HG03039 (cell line): ENCODE data around the gene ALPI.

ENCODE experiments used
- ATAC-seq: cut with Tn5 transposase; IDR thresholded peaks from one replicate; pipeline ENCODE4 v1.9.1; 2021; ENCODE audit warnings: mild to moderate bottlenecking, moderate library complexity; ENCODE audit not compliant: unreplicated experiment

The ALPI gene

DNA sequence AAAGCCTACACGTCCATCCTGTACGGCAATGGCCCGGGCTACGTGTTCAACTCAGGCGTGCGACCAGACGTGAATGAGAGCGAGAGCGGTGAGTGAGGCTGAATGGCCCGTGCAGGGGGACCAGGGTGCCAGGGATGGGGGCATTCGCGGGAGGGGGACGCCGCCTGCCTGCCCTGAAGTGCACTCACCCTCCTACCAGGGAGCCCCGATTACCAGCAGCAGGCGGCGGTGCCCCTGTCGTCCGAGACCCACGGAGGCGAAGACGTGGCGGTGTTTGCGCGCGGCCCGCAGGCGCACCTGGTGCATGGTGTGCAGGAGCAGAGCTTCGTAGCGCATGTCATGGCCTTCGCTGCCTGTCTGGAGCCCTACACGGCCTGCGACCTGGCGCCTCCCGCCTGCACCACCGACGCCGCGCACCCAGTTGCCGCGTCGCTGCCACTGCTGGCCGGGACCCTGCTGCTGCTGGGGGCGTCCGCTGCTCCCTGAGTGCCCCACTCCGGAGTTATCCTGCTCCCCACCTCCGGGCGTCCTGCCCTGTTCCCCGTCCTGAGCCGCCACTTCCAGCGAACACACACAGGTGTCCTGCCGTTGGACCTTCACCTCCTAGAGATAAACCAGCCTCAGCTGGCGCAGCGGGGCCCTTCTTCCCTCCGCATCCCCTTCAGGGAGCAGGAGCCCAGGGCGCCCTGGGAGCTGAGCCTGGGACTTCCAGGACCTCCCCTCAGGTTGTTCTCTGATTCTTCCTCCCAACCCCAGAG lies 2.9 kb downstream of the ALPI start:
- no peak for ATAC-seq

DNA sequence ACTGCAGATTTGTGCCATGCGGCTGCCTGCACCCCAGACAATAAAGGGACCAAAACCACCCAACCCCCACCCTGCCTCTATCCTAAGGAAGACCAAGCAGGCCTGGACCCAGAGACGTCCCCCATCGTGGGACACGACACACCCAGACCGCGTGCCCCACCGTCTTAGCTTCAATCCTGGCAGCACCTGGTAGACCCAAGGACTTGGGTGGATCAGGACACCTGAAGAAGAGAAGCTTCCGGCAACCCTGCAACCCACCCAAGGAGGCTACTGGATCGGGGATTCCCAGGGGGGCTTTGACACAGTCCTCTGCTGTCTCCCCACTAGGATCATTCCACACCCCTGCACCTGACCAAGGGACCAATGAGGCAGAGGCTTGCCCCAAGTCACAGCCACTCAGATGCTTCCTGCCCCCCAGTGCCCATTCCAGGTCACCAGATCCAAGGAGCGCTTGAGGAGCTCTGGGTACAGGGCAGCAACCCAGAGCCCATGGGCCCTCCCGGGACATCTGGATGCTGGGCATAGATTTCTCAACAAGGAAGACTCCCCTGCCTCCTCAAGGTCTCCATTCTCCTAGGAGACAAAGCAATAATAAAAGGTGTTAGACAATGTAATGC lies 3.6 kb downstream of the ALPI start:
- no peak for ATAC-seq

DNA sequence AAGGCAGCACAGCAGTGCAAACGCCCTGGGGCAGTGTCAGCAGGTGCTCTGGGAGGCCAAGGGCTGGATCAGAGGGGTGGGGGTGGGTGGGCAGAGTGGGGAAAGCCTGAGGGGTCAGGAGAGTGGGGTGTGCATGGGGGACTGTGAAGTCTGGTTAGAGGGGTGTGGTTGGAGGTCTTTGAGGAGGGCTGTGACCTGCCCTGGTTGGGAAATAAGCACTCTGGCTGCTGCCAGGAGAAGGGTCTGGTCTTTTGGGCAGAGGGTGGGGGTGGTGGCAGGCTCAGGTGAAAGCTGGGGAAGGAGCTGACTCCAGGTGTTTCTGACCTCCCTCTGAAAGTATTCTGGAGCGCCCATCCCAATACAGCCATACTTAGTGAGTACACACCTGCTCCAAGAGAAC lies 4.2 kb downstream of the ALPI start:
- no peak for ATAC-seq

DNA sequence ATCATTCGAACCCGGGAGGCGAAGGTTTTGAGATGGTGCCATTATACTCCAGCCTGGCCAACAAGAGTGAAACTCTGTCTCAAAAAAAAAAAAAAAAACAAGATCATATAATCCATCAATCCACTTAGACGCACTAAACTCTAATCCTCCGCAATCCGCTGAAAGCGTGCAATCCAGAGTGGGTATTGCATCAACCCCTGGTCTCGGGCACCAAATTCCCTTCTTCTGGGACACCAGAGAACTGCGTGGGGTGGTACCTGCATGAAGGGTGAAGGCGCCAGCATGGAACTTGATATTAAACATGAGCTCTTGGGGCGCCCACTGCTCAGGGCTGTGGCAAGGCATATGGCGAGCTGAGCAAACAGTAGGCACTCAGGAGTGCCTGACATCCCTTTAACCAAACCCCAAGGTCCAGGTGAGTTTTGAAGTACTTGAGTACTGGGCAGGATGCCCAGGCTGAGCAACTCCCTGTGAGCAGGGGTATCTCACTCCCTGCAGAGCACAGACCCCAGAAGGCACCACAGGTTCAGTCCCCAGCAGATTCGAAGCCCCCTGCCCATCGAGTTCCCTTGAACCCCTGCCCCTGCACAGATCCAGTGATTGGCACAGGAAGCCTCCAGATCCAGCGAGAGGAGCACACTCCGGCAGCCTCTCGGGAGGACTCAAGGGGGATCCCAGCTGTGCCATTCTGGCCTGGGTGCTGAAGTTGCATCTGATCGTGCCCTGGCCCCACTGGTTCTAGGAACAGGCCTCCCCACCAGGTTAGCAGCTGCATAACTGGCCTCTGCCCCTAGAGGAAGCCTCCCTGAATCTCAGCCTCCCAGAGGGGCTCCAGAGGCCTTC lies 8.0 kb downstream of the ALPI start:
- ATAC-seq: no peak

DNA sequence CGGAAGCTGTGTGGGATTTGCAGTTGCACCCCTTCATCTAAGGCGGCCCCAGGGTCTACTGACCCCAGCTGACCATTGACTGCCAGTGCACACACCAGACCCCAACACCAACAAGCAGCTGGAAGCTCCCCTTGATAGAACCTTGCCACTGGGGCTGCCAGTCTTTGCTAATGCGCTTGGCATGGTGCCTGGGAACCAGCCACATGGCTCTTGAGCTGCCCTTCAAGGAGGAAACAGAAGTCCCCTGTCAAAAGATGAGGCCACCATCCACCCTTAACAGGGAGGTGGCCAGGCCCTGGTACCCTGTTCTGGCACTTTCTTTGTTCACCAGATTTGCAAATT lies 8.6 kb downstream of the ALPI start:
- no peak for ATAC-seq

DNA sequence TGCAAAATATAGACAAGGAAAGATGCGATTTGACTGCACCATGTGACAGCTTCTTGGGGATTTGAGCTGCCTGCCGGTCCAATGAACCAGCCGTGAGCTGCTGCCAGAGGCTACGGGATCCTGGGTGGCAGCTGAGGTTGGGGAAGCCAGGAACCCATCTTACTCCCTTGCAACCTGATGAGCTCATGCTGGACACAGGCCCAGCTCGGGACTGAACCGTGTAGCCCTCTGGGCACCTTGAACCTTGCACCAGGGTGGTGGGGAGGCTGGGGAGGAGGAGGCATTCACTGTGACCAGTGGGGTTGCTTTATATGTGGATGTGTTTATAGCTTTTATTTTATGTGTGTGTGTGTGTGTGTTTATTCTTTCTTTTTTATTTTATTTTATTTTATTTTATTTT lies 9.1 kb downstream of the ALPI start:
- no peak for ATAC-seq

DNA sequence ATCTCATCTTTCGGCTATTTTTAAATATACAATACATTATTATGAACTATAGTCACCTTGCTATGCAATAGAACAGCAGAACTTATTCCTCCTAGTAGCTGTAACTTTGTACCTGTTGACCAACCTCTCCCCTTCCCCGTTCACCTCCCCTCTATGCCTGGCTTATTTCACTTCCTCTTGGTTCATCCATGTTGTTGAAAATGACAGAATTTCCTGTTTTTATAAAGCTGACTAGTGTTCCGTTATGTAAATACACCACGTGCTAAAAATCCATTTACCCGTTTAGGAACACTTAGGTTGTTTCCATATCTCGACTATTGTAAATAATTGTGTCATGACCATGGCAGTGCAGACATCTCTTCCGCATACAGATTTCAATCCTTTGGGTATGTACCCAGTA lies 10.3 kb downstream of the ALPI start:
- no peak for ATAC-seq

DNA sequence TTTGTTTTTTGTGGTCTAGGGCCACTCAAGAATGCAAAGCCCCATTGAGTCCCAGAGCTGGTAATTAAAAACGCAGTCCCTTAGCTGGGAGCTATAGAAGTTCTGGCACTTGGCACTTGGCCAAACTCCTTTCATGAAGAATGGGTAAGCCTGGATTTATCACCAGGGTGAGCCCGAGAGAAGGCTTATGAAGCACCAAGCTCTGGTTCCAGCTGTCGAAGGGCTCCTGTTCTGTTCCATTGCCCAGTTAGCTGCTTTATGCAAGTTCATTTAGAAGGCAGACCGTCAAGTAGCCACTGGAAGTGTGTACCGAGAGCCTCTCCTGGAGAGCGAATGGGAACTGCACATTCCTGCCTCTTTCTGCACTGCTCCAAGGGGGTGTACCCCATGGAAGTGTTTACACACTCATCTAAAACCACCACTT lies 17.5 kb downstream of the ALPI start:
- ATAC-seq: no peak

DNA sequence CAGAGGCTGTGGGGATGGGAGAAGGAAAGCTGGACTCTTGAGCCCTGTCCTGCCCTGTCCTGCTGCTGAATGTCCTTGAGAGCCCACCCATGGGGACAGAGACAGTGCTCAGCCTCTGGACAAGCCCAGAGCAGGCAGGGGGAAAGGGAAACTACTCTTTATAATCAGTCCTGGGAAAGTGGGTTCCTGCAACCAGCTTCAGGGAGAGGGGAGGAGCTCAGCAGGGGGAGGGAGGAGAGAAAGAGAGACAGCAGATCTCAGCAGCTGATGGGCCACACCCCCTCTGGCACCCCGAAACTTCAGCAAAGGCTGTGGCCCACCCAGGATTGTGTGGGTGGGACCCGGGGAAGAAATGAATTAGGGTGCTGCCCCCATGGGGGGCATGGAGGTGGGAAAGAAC lies 20.1 kb downstream of the ALPI start:
- no peak for ATAC-seq

DNA sequence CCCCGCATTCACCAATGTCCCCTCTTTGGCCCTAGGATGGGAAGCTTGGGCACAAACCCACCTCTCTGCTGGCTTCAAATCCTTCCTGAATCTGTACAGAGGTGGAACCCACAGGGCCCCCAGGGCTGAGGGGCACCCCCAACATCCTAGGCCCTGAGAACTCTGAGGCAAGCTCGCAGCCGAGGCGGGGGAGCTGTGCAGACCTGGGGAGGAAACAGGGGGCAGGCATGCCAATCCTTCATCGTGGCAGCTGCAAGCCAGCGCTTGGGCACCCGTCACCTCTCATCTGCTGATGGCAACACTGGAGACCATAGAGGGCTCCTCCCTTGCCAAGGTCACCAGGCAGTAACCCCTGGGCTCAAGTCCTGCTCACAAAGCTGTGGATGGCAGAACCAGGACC lies 20.8 kb downstream of the ALPI start:
- ATAC-seq: no peak

DNA sequence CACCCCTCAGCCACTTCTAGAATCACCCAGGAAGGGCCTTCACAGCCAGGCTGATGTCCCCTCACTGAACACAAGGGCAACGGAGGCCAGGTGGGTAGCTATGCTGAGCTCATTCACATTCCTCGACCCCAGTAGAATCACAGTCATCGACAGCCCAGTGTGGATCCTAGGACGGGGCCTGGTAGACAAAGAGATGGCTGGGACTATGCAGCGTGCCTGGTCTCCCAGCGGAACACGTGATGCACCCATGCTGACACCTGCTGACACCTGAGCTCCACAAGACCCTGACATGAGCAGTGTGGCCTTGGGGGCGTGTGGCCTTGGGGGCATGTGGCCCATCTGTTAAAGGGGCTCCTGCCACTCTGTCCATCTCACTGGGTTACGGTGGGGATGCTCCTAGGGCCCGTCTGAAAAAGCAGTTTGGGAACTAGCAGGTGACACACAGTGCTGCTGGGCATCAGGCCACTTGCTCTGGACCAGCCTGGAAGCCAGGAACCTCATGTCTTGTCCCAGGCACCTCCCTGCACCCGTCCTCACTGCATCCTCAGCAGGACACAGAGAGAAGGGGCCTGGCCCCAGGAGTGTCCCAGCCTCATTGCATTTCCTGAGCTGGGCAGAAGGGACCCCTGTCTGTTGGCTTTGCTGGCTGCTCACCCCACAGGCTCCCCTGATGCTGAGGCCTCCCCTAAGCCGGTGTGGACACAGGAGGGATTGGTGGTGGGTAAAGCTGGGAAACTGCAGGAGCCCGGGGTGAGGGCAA lies 22.0 kb downstream of the ALPI start:
- no peak for ATAC-seq

DNA sequence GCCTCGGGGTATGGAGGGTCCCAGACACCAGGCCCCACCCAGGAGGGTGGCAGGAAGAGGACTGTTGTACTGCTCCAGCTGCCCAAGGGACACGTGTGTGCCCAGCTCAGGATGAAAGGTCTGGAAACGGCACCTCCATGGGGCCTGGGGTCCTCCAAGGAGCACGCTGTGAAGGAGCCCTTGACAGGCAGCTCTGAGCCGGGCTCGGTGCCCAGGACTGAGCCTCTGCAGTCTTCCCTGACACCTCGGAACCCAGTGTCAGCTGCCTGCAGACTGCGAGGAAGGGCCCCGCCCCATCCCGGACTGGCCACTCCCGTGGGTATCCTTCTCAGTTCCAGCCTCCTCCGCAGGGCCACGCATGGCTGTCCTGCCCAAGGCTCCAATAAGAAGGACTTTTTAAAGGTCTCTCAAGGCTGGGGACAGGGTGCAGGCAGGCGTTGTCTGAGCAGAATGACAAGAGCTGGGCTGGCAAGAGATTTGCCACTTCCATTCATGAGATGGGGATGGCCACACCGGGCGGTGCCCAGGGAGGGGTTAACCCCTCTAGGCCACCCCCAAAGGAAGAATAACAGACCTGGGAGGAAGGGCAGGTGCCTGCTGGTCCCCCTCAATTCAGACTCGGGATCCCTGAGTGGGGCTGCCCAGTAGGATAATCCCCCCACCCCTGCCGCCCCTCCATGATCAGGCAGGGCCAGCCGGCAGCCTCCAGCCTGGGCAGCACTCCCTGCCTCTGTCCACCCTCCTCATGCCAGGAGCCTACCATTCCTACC lies 22.8 kb downstream of the ALPI start:
- no peak for ATAC-seq

DNA sequence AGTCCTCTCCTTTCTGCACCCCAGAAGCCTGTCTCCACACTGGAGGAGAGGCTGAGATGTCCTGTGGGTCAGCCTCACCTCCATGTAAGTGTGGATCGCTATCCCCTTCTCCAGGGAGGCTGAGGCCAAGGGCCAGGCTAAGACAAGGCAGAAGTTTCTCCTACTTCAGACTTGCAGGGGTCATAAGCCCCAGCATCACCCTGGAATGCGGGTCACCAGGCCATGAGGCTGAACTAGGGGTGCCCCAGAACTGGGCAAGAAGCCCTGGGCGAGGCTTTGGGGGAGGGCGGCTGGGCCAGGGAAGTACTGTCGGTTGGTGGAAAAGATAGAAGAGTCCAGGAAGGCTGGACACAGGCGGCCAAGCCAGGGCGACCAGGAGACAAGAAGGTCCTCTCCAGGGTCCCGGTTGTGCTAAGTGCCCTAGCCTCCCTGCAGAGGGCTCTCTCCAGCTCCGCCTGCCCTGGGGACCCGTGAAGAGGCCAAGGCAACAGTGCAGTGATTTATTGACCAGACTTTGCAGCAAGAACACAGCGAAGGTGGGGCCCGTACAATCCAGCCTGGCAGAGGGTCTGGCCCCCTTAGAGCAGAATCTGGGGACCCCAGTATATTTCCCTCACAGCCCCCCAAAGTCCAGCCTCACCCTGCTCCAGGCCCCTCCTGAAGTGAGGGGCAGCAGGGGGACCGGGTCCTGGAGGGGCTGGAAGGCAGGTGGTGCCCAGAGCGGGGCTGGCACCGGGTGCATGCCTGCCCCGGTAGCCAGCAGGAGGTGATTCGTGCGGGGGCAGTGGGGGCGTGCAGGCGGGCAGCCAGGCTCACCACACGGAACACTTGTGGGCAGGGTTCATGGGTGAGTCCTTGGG lies 23.6 kb downstream of the ALPI start:
- no peak for ATAC-seq

DNA sequence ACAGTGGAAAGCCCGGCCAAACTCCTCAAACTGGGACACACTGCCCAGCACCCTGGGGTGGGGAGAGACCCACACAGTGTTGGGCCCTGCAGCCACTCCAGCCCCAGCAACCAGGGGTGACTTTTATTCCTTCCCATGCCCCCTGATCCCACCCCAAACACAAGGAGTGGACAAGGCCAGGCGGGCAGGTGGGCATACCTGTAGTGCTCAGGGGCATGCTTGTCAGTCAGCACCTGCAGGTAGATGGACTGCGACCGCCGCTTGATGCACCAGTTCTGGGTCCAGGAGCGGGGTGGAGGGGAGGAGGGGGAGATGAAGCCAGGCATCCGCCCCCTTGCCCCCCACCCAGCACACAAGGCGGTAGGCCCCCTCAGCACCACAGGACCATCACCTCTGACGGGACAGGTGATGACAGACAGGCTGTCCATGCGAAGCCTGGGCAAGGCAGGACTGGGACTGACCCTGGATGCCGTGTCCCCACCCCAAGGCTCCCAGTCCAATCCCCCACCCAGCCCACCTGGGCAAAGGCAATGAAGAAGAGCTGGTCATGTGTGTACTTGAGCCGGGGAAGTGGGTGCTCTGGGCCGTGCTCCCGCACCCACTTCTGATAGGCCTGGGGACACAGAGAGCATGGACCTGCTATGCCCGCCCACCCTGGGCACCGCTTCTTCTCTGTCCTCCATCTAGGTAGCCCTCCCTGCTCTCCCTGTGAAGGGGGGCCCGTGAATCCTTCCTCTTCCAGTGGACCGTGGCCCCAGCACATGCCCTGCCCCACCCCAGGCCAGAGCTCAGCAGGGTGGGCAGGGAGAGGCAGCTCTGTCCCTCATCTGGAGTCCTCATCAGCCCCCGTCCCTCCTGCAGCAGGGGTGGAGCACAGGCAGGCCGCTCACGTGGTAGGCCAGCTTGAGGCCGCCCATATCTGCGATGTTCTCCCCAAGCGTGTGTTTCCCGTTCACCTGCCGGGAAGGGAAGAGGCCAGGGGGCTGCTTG lies 24.5 kb downstream of the ALPI start:
- no peak for ATAC-seq

DNA sequence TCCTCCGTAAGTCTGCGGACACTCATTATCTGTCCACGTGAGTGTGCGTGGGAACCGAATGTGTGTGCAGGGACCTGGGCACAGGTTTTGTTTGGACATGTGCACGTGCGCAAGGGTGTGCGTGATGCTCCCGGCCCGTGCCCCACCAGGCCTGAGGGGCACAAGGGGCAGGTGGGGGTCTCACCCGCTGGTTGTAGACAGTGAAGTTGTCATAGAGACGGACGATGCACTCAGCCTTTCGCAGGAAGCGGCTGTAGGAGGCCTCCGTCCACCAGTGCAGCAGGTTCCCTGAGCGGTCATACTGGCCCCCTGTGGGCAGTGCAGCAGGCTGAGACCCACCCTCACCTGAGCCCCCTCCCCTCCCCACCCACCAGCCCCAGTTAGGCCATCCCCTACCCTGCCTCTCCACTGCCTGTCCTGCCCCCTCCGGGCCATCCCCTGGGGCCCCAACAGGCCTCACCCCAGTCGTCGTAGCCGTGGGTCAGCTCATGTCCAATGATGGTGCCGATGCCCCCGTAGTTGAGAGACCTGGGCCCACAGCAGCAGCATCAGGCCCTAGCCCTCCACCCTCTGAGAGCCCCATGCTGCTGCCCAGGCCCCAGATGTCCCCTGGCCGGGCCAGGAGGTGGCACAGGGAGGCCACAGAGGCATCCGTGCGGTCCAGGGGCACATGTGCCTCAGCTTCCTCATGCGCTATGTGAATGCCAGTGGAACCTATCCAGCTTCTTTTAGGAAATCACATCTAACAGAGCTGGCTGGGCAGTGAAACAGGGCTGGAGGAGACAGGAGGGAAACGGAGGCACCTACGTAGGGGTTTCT lies 25.6 kb downstream of the ALPI start:
- ATAC-seq: no peak

DNA sequence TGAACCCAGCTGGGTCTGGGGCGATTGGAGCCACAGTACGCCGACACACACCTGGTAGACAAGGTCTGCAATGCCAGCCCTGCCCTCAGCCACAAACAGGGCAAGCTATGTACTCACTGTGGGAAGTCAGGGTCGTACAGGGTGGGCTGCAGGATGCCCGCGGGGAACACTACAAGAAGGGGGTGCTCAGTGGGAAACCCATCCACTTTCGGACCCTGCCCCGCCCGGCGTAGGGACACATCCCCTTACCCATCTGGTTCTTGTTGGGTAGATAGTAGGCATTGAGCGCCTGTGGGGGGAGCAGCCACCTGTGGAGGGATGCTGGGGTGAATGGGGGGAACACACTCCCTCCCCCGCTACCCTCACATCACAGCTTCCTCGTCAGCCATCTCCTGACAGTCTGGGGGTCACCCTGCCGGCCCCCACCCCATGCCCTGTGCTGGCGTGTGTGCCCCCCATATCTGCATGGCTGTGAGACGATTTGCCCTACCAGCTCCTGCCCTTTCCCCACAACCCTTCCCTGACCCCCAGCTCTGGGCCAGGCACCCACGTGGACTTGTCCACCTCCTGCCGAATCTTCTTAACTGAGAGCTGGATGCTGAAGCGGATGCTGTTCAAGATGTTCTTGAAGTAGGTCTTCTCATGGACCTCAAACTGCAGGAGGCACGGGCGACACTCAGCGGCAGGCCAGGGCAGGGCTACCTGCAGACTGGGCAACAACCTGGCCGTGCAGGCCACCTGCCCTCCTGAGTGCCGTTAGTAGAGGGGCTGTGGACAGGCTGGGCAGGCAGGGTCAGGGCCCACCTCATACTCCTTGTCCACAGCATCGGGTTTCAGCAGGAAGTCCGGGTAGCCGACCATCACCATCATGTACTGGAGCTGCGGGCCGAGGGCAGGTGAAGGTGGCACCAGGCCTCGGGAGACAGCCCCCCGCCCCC lies 26.6 kb downstream of the ALPI start:
- ATAC-seq: no peak
